GM12878 (cell line): ENCODE measurements around the gene IER5L. TPM values are rescaled to one million over a fixed set of nuclear protein-coding genes. Genes with fewer than 3 reads are reported as not detected.
A peak's percentile ranks its signal among the peaks of the same experiment; 100 is the strongest.

Experiments
- ATAC-seq: fragments of 200-7000 bp; cut with Tn5 transposase; 3 replicates; pipeline ENCODE4 v1.9.1; 2020; ENCODE audit warnings: mild to moderate bottlenecking, moderate library complexity
- BruUV-seq: library from RNA; stranded (reverse); fragments of 400-500 nt; replicated peaks from 2 replicates; lab custom pipeline; 2021; lab: Mats Ljungman, UMichigan
- CTCF ChIA-PET: fragments of 300-600 bp; sonication (Branson Sonifier 250); formaldehyde crosslinking; extraction: SDS; loops from one replicate; lab custom pipeline; 2021; ENCODE audit warnings: inconsistent platforms; lab: Yijun Ruan, JAX
- POLR2A ChIA-PET: fragments of 350-600 bp; formaldehyde crosslinking; extraction: SDS; loops from one replicate; lab custom pipeline; 2021; ENCODE audit warnings: inconsistent platforms; lab: Charles Lee
- RAD21 ChIA-PET: fragments of 300-600 bp; sonication (Branson Sonifier 250); formaldehyde crosslinking; loops from one replicate; lab custom pipeline; 2023; ENCODE audit warnings: antibody characterized with exemption; ENCODE audit not compliant: unreplicated experiment; lab: Charles Lee
- SMC1A ChIA-PET: fragments of 300-600 bp; sonication (Branson Sonifier 250); formaldehyde crosslinking; loops from one replicate; lab custom pipeline; 2023; ENCODE audit not compliant: unreplicated experiment, uncharacterized antibody; lab: Charles Lee
- DNase-seq: peaks from one replicate; pipeline ENCODE4 v3.0.0-alpha.2; 2011; ENCODE audit warnings: low read depth, low spot score
- FAIRE-seq: peaks from 3 replicates; lab custom pipeline; 2011; peaks lifted over from hg19 to GRCh38; lab: Jason Lieb, UNC
- H2AFZ ChIP-seq: 2 replicates; pipeline ENCODE4 v1.6.0; 2011; ENCODE audit warnings: low read depth, low read length, control low read depth; ENCODE audit not compliant: control insufficient read depth
- H3K27ac ChIP-seq: 2 replicates; pipeline ENCODE4 v1.5.1; 2011; ENCODE audit warnings: control low read depth; ENCODE audit not compliant: control insufficient read depth, insufficient read depth
- H3K27me3 ChIP-seq, 2 experiments: replicated peaks in 1 of 2; 2 replicates each; pipeline versions ENCODE4 v1.6.0 to v1.6.1; 2011; ENCODE audit warnings: low read length in 1 of 2; ENCODE audit not compliant: control insufficient read depth in 2 of 2, insufficient read depth in 2 of 2
- H3K36me3 ChIP-seq, 2 experiments: 2 replicates each; pipeline ENCODE4 v1.5.1; 2011; ENCODE audit warnings: low read length in 1 of 2; ENCODE audit not compliant: control insufficient read depth in 2 of 2, insufficient read depth in 2 of 2
- H3K4me1 ChIP-seq: 2 replicates; pipeline ENCODE4 v1.6.1; 2011; ENCODE audit warnings: mild to moderate bottlenecking, low read length, moderate library complexity, mixed read lengths; ENCODE audit not compliant: control insufficient read depth, insufficient read depth
- H3K4me2 ChIP-seq: 2 replicates; pipeline ENCODE4 v1.6.0; 2011; ENCODE audit warnings: control low read depth; ENCODE audit not compliant: control insufficient read depth, insufficient read depth
- H3K4me3 ChIP-seq: fragments of 200-600 bp; sonication (generic); 2 replicates; pipeline ENCODE4 v1.5.1; 2016
- H3K79me2 ChIP-seq: 2 replicates; pipeline ENCODE4 v1.6.0; 2011; ENCODE audit warnings: low read length; ENCODE audit not compliant: control insufficient read depth, insufficient read depth
- H3K9ac ChIP-seq: 2 replicates; pipeline ENCODE4 v1.8.0; 2011; ENCODE audit warnings: low read length, control low read depth, mixed read lengths; ENCODE audit not compliant: control insufficient read depth, insufficient read depth
- H3K9me3 ChIP-seq: replicated peaks from 3 replicates; pipeline ENCODE4 v1.5.1; 2011; ENCODE audit warnings: mild to moderate bottlenecking, low read length; ENCODE audit not compliant: control insufficient read depth, insufficient read depth
- H4K20me1 ChIP-seq: 2 replicates; pipeline ENCODE4 v1.6.0; 2011; ENCODE audit not compliant: control insufficient read depth, insufficient read depth
- CHD2 ChIP-seq: IDR thresholded peaks from 2 replicates; pipeline ENCODE4 v1.6.1; 2011; ENCODE audit warnings: low read depth, low read length, improper control_type of control experiment, borderline replicate concordance
- E2F8 ChIP-seq: fragments of 450-650 bp; IDR thresholded peaks from 2 replicates; pipeline ENCODE4 v1.6.1; 2018; ENCODE audit warnings: mild to moderate bottlenecking, low read depth, moderate library complexity; ENCODE audit not compliant: partially characterized antibody
- EED ChIP-seq: sonication (generic); IDR thresholded peaks from 2 replicates; pipeline ENCODE4 v1.6.1; 2016; ENCODE audit warnings: antibody characterized with exemption, low read depth
- MXI1 ChIP-seq: fragments of 150-350 bp; IDR thresholded peaks from 2 replicates; pipeline ENCODE4 v1.6.1; 2011; ENCODE audit warnings: low read depth, mild to moderate bottlenecking, inconsistent platforms, low read length, improper control_type of control experiment
- NR2C1 ChIP-seq: fragments of 450-650 bp; IDR thresholded peaks from 2 replicates; pipeline ENCODE4 v1.6.1; 2017; ENCODE audit warnings: antibody characterized with exemption, mild to moderate bottlenecking, moderate library complexity
- NR2C2 ChIP-seq: IDR thresholded peaks from 2 replicates; pipeline ENCODE4 v1.6.1; 2011; ENCODE audit warnings: borderline replicate concordance, low read depth; ENCODE audit not compliant: control insufficient read depth, insufficient read length
- RB1 ChIP-seq: fragments of 450-650 bp; formaldehyde crosslinking; IDR thresholded peaks from 2 replicates; pipeline ENCODE4 v1.6.1; 2017; ENCODE audit warnings: mild to moderate bottlenecking, borderline replicate concordance
- SKIL ChIP-seq: fragments of 450-650 bp; IDR thresholded peaks from 2 replicates; pipeline ENCODE4 v1.6.1; 2017; ENCODE audit warnings: mild to moderate bottlenecking, low read depth, inconsistent platforms; ENCODE audit not compliant: poor library complexity, severe bottlenecking
- USF1 ChIP-seq: IDR thresholded peaks from 2 replicates; pipeline ENCODE4 v1.6.1; 2011; ENCODE audit warnings: borderline replicate concordance, low read depth, mild to moderate bottlenecking, moderate library complexity, mixed read lengths, low read length; ENCODE audit not compliant: insufficient read depth; ENCODE audit errors: extremely low read length
- WGBS: methylation state at CpG from one replicate; pipeline ENCODE4 v1.1.6; 2016; ENCODE audit warnings: low lambda C conversion rate; ENCODE audit not compliant: insufficient replicate concordance, insufficient coverage; ENCODE audit errors: missing lambda C conversion rate; 5-methylcytosine and 5-hydroxymethylcytosine counted together
- in situ Hi-C: fragments of 300-500 bp; cut with MboI; formaldehyde crosslinking; loops from 9 replicates; pipeline ENCODE4 v1.14.3; 2018; ENCODE audit warnings: mixed read lengths
- intact Hi-C: fragments of 100-400 bp; cut with micrococcal nuclease; formaldehyde crosslinking; loops from one replicate; pipeline ENCODE4 v1.14.2; 2022; ENCODE audit not compliant: unreplicated experiment
- polyA plus RNA-seq, 11 experiments: library from polyadenylated mRNA; depleted of rRNA in 4 of 11; unstranded in 6 of 11; stranded (reverse) in 5 of 11; fragments of >200 nt; fragmentation: Nextera tagmentation in 4 of 11; fragmentation: Illumina TruSeq in 1 of 11; extraction: Ambion mirVana in 4 of 11; extraction: Trizol in 1 of 11; gene quantifications; 1 replicate in 1 of 11; 2 replicates in 10 of 11; pipeline versions ENCODE4 v1.2.1 to v1.2.3, GENCODE V29; 2011 to 2016; ENCODE audit warnings: inconsistent platforms in 2 of 11, missing spikeins in 2 of 11, low read depth in 1 of 11
- total RNA-seq, 4 experiments: library from RNA; depleted of rRNA in 3 of 4; stranded (reverse); fragments of >200 nt in 3 of 4; fragmentation: Illumina TruSeq in 1 of 4; extraction: Trizol in 1 of 4; gene quantifications; 2 replicates each; pipeline versions ENCODE4 v1.2.1 to v1.2.3, GENCODE V29; 2013 to 2021

Gene IER5L
- total and polyA plus RNA-seq, 10 of the 15 experiments (the other 5 are each of a cell fraction or from before 2014, with no cell fraction given): 0.04 to 1.4 (median 0.17) TPM

GRCh38 chr9:129221979-129222635, 44.0 kb upstream of the IER5L start (continued):
- TF ChIP-seq USF1 (no peak), E2F8 (no peak), RB1 (no peak)

GRCh38 chr9:129221233-129221632, 43.2 kb upstream of the IER5L start:
- H4K20me1 ChIP-seq: no peaks in the 10 kb centered on the region
- no TSS peak for BruUV-seq
- TF ChIP-seq NR2C2 (no peak), SKIL (no peak), EED (no peak), NR2C1 (no peak), CHD2 (no peak), MXI1 (no peak)
- 33% methylated on average over 7 of the region's 7 CpGs for WGBS
- 0 out of 2 replicates have a peak overlapping the region, but pooled peaks have one; percentile 20 for H3K9ac ChIP-seq
- POLR2A ChIA-PET: no interaction called here
- H3K27me3 ChIP-seq: no peaks in the 10 kb centered on the region
- intact Hi-C loops (no loop called here), in situ Hi-C loops (no loop called here)
- SMC1A ChIA-PET: no interaction called here
- H3K4me2 ChIP-seq: peak overlapping the region; percentile 69
- no peak overlapping the region for H3K4me3 ChIP-seq
- no peaks in the 10 kb centered on the region for H3K36me3 ChIP-seq
- no peak for FAIRE-seq
- H3K79me2 ChIP-seq: no peaks in the 10 kb centered on the region
- no peak for DNase-seq
- CTCF ChIA-PET: interaction anchor here (1.1 kb wide), 1 partner anchor 924 kb away, joined by 3 read pairs; no protein-coding TSS in a partner anchor
- RAD21 ChIA-PET: interaction anchor here (1.0 kb wide), 1 partner anchor 81 kb away, joined by 4 read pairs; no protein-coding TSS in a partner anchor
- H3K4me1 ChIP-seq: peaks cover 25% of the 10 kb centered on the region
- H3K27ac ChIP-seq: no peak overlapping the region; the same call in 1 of the 2 replicates
- H2AFZ ChIP-seq: no peak overlapping the region; the same call in none of the 2 replicates
- H3K9me3 ChIP-seq: no peaks in the 10 kb centered on the region
- ATAC-seq: peak; percentile 87
